Measurements from ENCODE around the gene SGMS1.

DNA sequence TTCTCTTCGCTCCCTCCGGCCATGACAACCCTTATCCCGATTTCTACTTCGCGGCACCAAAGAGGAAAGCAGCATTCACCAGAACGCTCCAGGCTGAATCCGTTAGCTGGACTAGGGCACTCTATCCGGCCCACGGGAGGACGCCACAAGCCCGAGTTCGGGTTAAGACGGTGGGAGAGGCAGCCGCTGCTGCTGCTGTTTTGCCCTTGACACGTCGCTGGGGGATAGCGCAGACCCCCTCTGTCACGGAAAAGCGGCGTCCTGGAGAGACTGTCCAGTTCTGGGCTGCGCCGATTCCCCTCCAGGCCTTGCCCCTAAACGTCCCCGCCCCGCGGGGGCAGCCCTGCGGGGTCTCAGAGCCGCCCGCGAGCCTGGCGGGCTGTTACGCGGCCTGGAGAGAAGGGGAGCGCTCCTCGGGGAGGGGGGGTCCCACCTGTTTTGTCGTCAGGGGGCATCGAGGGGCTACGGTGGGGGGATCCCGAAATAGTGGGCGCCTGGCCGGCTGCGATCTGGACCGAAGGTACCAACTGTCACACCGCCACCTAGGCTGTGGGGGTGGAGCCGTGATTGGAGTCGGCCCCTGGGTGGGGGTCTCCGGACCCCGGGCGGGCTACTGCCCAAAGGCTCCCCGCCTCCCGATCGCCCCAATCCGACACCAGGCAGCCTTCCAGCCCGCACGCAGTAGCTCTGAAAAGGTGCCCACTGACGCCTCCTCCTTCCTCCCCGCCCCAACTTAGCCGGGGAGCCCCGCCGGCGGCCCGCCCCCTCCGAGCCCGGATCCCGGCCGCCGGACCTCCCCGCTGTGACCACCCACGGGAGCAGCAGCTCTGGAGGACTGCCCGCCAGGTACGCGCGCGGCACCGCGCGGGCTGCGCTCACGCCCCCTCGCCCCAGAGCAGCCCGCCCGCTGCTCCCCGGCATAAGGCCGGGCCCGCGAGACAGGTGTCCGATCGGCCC is 772 bp downstream of the SGMS1 start:
- TF ChIP-seq, protein P1, sequence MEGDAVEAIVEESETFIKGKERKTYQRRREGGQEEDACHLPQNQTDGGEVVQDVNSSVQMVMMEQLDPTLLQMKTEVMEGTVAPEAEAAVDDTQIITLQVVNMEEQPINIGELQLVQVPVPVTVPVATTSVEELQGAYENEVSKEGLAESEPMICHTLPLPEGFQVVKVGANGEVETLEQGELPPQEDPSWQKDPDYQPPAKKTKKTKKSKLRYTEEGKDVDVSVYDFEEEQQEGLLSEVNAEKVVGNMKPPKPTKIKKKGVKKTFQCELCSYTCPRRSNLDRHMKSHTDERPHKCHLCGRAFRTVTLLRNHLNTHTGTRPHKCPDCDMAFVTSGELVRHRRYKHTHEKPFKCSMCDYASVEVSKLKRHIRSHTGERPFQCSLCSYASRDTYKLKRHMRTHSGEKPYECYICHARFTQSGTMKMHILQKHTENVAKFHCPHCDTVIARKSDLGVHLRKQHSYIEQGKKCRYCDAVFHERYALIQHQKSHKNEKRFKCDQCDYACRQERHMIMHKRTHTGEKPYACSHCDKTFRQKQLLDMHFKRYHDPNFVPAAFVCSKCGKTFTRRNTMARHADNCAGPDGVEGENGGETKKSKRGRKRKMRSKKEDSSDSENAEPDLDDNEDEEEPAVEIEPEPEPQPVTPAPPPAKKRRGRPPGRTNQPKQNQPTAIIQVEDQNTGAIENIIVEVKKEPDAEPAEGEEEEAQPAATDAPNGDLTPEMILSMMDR (IDR thresholded peaks at IDR 0.05): no peak
- no peak for TF ChIP-seq ZFX (IDR thresholded peaks at IDR 0.05; ENCODE audit: borderline replicate concordance)
